NCI-H2107 (cell line): Measurements from ENCODE around the gene GALM.
"Not testable (repeated sequence)": the region's sequence is repeated elsewhere in the genome, so short reads cannot be mapped to it uniquely, and the experiment has no call there.

ENCODE experiments used
- DNase-seq: peaks from one replicate; lab custom pipeline; 2025; lab: John Stamatoyannopoulos, UW

Gene GALM

DNA sequence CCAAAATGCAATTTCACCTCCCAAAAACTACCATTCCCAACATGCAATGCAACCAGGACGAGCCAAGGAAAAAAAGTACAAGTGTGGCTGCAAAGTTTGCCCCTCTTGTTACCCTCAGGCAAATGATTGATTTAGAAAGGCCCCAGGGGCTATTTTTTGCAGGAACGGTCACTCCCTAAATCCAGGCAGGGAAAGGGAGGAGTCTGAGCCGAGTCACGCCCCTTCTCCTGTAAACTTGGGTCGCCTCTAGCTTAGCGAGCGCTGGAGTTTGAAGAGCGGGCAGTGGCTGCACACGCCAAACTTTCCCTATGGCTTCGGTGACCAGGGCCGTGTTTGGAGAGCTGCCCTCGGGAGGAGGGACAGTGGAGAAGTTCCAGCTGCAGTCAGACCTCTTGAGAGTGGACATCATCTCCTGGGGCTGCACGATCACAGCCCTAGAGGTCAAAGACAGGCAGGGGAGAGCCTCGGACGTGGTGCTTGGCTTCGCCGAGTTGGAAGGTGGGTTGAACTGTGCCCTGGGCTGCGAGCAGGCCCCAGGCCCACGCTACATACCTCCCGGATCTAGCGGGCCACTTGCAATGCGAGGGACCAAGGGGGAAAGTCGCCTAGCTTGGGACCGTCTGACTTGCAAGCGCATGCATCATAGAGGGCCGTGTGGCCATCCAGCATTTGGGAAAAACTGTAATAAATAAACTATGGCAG, at the start of gene GALM:
Gene GALM (plus strand): TSS at position 261 of the 702 bp plus-strand sequence. CDS start 48 bp downstream, at position 309.
- no peak for DNase-seq

DNA sequence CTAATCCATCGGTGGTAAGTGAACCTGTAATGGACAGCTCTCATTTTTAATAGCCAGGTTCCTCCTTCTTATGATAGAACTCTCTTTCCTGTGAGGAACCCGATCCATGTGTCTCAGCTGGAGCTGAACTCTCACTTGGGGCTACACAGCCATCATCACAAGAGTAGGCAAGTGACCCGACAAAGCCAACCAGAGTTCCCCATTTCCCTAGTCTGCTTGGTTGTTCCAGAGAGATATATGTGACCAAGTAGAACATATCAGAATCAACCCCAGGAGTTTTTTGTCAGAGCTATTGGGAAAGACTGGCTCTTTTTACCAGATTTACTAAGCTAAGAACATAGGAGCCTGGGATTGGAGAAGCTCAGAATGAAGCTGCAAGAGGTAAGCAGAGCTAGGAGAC, 48.6 kb upstream of the GALM start:
- no peak for DNase-seq

GRCh38 chr2:38619458-38620164, 46.3 kb upstream of the GALM start:
- no peak for DNase-seq

DNA sequence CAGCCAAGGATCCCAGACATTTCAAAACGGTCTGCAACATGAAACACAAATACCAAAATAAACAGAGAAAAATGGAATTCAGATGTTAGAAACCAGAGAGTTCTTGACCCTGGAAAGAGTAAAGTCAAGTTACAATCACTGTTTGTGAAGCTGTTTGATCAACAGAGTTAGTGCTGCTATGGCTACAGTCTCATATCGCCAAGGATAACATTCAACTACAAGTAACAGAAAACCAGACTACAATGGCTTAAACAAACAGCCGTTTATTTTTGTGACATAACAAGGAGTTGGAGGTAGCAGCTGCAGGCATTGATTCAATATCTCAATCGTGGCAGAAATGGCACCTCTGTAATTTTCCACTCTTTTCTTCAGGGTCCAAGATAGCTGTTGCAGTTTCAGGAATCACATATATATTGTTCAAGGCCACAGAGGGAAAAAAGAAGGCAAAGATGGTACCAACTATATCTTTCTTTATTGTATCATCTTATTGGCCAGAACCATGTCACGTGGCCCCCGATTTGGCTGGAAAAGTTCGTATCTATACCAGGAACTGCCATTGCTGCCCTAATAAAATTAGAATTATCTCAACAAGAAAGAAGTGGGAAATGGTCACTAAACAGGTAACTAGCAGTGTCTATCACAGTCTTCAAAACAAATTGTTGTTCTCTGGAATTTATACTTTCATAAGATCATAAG, 45.5 kb upstream of the GALM start:
- DNase-seq, result no peak

- no peak for DNase-seq
Observed at GRCh38 chr2:38621018-38621417, 44.9 kb upstream of the GALM start.

DNA sequence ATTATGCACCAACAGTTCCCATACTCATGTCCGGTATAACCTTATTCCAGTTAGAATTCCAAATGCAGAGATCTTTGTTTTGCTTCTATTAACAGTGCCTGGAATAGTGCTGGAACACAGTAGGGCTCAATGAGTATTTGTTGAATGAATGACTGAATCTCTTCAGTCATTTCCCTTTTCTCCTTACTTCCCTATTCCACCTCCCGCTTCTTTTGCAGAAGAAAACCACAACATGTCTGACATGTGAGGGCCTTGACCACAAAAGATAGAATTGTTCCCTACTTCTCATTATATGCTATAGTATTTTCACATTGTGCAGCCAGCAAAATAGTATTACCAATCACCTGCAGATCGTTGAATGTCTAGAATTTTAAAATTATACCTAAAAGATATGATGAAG, 43.7 kb upstream of the GALM start:
- DNase-seq, result no peak

- no peak for DNase-seq
Observed at GRCh38 chr2:38626326-38627035, 39.4 kb upstream of the GALM start.

GRCh38 chr2:38627391-38627790, 38.5 kb upstream of the GALM start:
- no peak for DNase-seq

DNA sequence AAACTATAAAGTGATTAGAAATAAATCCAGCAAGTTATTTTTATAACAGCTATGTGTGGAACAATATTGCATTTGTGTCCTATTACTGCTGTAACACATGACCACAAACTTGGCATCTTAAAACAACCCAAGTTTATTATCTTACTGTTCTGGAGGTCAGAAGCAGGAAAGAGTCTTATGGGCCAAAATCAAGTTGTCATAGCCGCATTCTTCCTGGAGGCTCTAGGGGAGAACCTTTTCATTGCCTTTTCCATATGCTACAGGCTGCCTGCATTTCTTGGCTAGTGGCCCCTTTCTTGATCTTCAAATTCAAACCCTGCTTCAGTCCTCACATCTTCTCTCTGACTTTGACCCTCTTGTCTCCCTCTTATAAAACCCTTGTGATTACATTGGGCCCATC, 36.2 kb upstream of the GALM start:
- no peak for DNase-seq

GRCh38 chr2:38631976-38632375, 33.9 kb upstream of the GALM start:
- no peak for DNase-seq

DNA sequence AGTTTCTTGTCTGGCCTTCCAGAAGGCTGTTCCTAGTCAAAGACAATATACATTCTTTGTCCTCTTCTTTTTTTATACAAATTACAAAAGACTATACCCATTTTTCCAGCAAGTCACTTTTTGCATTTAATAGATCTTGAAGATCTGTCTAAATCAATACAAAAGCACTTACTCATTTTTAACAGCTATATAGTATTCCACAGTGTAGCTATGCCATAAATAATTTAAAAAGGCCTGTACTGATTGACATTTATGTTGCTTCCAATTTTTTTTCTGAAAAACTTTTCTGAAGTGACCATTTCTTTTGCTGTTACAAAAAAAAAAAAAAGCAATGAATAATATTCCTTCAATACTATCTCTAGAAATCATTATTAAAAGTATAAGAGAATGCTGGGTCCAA, 32.9 kb upstream of the GALM start:
- no peak for DNase-seq

DNA sequence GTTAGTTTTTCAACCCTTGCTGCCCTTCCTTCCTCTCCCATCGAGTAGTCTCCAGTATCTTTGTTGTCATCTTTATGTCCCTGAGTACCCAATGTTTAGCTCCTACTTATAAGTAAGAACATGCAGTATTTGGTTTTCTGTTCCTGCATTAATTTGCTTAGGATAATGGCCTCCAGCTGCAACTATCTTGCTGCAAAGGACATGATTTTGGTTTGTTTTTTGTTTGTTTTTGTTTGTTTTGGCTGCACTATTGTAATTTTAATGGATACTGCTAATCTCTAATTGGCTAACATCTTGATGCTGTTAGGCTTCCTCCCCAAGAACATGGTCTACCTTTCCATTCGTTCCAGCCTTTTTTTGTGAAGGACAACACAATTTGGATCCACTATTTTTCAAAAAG, 32.0 kb upstream of the GALM start:
- DNase-seq, result no peak

- DNase-seq, result no peak
Observed at GRCh38 chr2:38634684-38635083, 31.2 kb upstream of the GALM start.

DNA sequence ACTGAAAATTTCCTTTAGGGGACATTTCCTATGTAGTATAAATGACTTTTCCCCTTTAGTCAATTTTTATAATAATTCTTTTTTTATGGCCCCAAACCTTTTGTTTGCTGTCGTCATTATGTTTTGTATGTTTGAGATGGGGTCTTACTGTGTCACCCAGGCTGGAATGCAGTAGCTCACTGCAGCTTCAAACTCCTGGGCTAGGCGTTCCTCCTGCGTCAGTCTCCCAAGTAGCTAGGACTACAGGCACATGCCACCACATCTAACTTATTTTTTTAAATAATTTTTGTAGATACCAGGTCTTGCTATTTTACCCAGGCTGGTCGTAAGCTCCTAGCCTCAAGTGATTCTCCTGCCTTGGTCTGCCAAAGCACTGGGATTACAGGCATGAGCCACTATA, 30.8 kb upstream of the GALM start:
- no peak for DNase-seq

DNA sequence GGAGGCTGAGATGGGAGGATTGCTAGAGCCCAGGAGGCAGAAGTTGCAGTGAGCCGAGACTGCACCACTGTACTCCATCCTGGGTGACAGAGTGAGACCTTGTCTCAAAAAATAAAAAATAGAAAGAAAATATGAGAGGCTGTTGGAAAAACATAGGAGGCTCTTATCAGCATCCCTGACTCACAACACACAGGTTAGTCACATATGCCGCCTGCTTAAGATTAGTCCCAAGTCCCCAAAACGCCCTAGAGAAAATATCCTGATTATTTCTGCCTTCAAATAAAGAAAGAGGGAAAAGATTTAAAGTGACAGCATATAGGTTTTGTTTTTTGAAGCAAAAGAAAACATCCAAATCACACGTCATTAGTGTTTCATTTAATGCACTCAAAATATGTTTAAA, 29.8 kb upstream of the GALM start:
- no peak for DNase-seq

DNA sequence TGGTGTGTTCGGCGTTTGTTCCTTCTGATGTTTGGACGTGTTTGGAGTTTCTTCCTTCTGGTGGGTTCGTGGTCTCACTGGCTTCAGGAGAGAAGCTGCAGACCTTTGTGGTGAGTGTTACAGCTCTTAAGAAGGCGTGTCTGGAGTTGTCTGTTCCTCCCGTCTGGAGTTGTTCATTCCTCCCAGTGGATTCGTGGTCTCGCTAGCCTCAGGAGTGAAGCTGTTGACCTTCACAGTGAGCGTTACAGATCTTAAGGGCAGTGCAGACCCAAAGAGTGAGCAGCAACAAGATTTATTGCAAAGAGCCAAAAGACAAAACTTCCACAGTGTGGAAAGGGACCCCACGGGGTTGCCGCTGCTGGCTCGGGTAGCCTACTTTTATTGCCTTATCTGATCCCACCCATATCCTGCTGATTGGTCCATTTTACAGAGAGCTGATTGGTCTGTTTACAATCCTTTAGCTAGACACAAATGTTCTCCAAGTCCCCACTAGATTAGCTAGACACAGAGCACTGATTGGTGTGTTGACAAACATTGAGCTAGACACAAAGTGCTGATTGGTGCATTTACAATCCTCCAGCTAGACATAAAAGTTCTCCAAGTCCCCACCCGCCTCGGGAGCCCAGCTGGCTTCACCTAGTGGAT, 23.4 kb upstream of the GALM start:
- not testable (repeated sequence) for DNase-seq

- no peak for DNase-seq
Observed at GRCh38 chr2:38643021-38643671, 22.8 kb upstream of the GALM start.

- DNase-seq, result not testable (repeated sequence)
Observed at GRCh38 chr2:38643683-38644511, 22.0 kb upstream of the GALM start.

- DNase-seq, result no peak
Observed at GRCh38 chr2:38648107-38648761, 17.7 kb upstream of the GALM start.

- DNase-seq, result no peak
Observed at GRCh38 chr2:38649176-38649728, 16.7 kb upstream of the GALM start.
